Glutamatergic neuron (in vitro differentiated cells): ENCODE data around the gene ADCY10. TPM values are rescaled to one million over a fixed set of nuclear protein-coding genes. Genes with fewer than 3 reads are reported as not detected.

Experiments
- DNase-seq: peaks from one replicate; pipeline ENCODE4 v3.0.0; 2022
- H3K27ac Mint-ChIP-seq: one replicate; pipeline ENCODE4 v1.8.0; 2020; ENCODE audit warnings: mild to moderate bottlenecking, mixed read lengths, inconsistent platforms; ENCODE audit not compliant: unreplicated experiment
- H3K27me3 Mint-ChIP-seq: one replicate; pipeline ENCODE4 v1.8.0; 2020; ENCODE audit warnings: mild to moderate bottlenecking, moderate library complexity, mixed read lengths, inconsistent platforms; ENCODE audit not compliant: unreplicated experiment
- H3K36me3 Mint-ChIP-seq: one replicate; pipeline ENCODE4 v1.8.0; 2020; ENCODE audit warnings: mild to moderate bottlenecking, mixed read lengths, inconsistent platforms; ENCODE audit not compliant: unreplicated experiment
- H3K4me1 Mint-ChIP-seq: one replicate; pipeline ENCODE4 v1.8.0; 2020; ENCODE audit warnings: mild to moderate bottlenecking, low read depth, mixed read lengths, inconsistent platforms; ENCODE audit not compliant: unreplicated experiment
- H3K4me3 Mint-ChIP-seq: one replicate; pipeline ENCODE4 v1.8.0; 2020; ENCODE audit warnings: mild to moderate bottlenecking, mixed read lengths, inconsistent platforms; ENCODE audit not compliant: unreplicated experiment
- H3K9me3 Mint-ChIP-seq: one replicate; pipeline ENCODE4 v1.8.0; 2020; ENCODE audit warnings: mild to moderate bottlenecking, moderate library complexity, mixed read lengths, inconsistent platforms; ENCODE audit not compliant: unreplicated experiment
- total RNA-seq: library from RNA; stranded (reverse); fragmentation: NEBNext Ultra II Directional; extraction: Animal tissue kit (Norgen Biotek cat#: 25700); gene quantifications from one replicate; pipeline ENCODE4 v1.2.1, GENCODE V29; 2021; ENCODE audit not compliant: unreplicated experiment
- TF ChIP-seq, protein P1 (sequence below): fragments of 200-600 bp; sonication (generic); IDR thresholded peaks from one replicate; pipeline ENCODE4 v1.5.0; 2021; ENCODE audit not compliant: partially characterized antibody, unreplicated experiment

ADCY10 gene
- total RNA-seq, 1 donor from 2014 or later = 0.07 TPM

DNA sequence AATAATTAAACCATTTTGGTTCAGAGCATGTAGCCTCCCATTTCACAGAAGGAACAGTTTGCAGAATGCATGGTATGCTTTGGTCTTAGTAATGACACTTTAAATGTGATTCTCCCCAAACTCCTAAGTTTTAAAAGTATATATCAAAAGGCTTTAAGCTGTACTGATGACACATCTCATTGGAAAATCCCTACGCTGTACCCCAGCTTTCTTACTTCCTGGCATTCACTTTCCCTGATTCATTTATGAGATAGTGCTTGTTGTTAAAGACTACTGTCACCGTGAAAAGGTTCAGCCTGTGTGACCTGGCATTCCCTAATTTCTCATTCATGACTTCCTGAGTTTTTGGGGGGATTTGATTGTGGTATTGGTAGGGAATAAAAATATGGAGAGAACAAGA lies 138.8 kb downstream of the ADCY10 start:
- TF ChIP-seq, protein P1, sequence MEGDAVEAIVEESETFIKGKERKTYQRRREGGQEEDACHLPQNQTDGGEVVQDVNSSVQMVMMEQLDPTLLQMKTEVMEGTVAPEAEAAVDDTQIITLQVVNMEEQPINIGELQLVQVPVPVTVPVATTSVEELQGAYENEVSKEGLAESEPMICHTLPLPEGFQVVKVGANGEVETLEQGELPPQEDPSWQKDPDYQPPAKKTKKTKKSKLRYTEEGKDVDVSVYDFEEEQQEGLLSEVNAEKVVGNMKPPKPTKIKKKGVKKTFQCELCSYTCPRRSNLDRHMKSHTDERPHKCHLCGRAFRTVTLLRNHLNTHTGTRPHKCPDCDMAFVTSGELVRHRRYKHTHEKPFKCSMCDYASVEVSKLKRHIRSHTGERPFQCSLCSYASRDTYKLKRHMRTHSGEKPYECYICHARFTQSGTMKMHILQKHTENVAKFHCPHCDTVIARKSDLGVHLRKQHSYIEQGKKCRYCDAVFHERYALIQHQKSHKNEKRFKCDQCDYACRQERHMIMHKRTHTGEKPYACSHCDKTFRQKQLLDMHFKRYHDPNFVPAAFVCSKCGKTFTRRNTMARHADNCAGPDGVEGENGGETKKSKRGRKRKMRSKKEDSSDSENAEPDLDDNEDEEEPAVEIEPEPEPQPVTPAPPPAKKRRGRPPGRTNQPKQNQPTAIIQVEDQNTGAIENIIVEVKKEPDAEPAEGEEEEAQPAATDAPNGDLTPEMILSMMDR = no peak
- no peak for DNase-seq
- Mint-ChIP-seq H3K4me1 (peaks cover 5% of the 10 kb centered on the region), H3K4me3 (no peak overlapping the region), H3K27ac (no peak overlapping the region), H3K36me3 (peaks cover 44% of the 10 kb centered on the region), H3K9me3 (peaks cover 4% of the 10 kb centered on the region), H3K27me3 (peaks cover 5% of the 10 kb centered on the region)

DNA sequence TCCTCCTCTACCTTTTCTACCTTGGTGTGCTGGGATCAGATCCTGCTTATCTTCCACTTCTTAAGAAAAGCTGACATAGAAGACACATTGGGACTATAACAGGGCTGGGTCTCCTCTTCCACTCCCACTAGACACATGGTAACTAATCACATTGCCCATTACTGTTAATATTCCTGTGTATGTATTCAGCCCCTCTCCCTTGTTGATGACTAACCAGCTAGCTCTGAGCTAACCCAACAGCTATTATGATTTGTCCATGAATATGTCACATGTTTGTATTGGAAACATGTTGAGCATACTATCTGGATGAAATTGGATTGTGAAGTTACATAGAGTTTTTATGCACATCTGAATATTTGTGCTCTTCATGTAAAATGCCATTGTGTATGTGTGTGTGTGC lies 139.2 kb downstream of the ADCY10 start:
- DNase-seq = no peak

DNA sequence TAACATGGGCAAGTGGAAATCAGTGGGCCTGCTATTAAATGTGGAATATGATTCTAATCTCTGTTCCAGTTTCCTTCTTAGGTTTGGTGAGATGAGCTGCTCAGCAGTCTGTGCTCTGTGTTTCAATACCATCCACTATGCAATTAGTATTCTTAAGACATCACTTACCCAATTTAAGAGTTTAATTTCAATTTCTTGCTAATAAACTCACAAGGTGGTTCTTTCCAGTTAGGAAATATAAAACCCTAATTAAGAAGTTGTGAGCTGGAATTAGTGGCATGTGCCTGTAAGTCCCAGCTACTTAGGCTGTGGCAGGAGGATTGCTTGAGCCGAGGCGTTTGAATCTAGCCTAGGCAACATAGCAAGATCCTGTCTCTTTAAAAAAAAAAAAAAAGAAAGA lies 140.4 kb downstream of the ADCY10 start:
- TF ChIP-seq, protein P1 = no peak
- Mint-ChIP-seq H3K9me3 (peaks cover 2% of the 10 kb centered on the region), H3K4me3 (no peak overlapping the region), H3K4me1 (peaks cover 9% of the 10 kb centered on the region), H3K36me3 (peaks cover 43% of the 10 kb centered on the region), H3K27ac (no peak overlapping the region), H3K27me3 (peaks cover 7% of the 10 kb centered on the region)
- no peak for DNase-seq

More for the DNA sequence above, 139.2 kb downstream of the ADCY10 start:
- H3K36me3 Mint-ChIP-seq = peaks cover 44% of the 10 kb centered on the region
- no peak overlapping the region for H3K27ac Mint-ChIP-seq
- no peak overlapping the region for H3K4me3 Mint-ChIP-seq
- TF ChIP-seq, protein P1 = no peak
- H3K27me3 Mint-ChIP-seq = peaks cover 7% of the 10 kb centered on the region
- peaks cover 4% of the 10 kb centered on the region for H3K9me3 Mint-ChIP-seq
- peaks cover 7% of the 10 kb centered on the region for H3K4me1 Mint-ChIP-seq

DNA sequence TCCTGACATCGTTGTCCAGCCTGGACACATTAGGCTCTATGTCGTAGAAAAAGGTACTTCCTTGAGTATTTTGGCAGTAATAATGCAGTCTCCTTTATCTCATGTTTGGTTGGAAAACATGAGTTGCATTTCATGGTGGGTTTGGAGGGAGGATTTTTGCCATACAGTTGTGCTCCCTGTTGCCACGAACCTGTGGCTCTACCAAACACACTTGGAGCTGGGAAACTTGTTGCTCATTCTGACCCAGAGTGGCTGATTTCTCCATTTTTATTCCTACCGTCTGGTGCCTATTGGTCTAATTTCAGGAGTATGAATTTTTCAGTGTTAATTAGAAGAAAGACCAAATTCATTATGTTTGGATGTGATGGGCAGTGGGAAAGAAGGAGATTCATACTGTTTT lies 141.5 kb downstream of the ADCY10 start:
- no peak overlapping the region for H3K4me3 Mint-ChIP-seq
- TF ChIP-seq, protein P1 = no peak
- H3K27ac Mint-ChIP-seq = no peak overlapping the region
- H3K27me3 Mint-ChIP-seq = peaks cover 7% of the 10 kb centered on the region
- peaks cover 12% of the 10 kb centered on the region for H3K4me1 Mint-ChIP-seq
- peaks cover 49% of the 10 kb centered on the region for H3K36me3 Mint-ChIP-seq
- H3K9me3 Mint-ChIP-seq = peaks cover 2% of the 10 kb centered on the region
- DNase-seq = no peak

DNA sequence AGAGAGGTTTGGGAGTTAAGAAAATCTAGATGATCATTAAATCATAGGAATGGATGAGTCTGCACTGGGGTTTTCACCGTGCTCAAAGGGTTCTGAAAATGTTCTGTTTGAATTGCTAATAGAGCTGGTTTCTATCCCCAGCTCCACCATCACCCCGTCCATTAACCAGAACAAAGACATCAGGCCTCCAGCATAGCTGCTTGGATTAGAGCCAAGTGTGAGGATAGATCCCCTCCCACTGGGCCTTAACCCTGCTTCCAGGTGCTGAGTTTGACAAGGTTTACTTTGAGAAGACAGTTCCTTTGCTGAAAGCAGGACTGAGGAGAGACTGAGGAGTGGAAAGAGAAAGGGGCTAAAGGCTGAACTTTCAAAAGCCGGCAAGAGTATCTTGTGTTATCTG lies 143.8 kb downstream of the ADCY10 start:
- DNase-seq = no peak
- no peaks in the 10 kb centered on the region for H3K9me3 Mint-ChIP-seq
- H3K27ac Mint-ChIP-seq = no peak overlapping the region
- peaks cover 45% of the 10 kb centered on the region for H3K36me3 Mint-ChIP-seq
- H3K27me3 Mint-ChIP-seq = peaks cover 7% of the 10 kb centered on the region
- TF ChIP-seq, protein P1 = no peak
- no peak overlapping the region for H3K4me3 Mint-ChIP-seq
- H3K4me1 Mint-ChIP-seq = peaks cover 12% of the 10 kb centered on the region
